Naive thymus-derived CD4-positive, alpha-beta T cell (primary cell): ENCODE measurements around the gene ADCY4. TPM values are rescaled to one million over a fixed set of nuclear protein-coding genes. Genes with fewer than 3 reads are reported as not detected.

ENCODE experiments used
- ATAC-seq: fragments of 150-1000 bp; cut with Tn5 transposase; 2 replicates; pipeline ENCODE4 v1.10.0; 2021; ENCODE audit warnings: mild to moderate bottlenecking, moderate library complexity
- CTCF ChIA-PET: fragments of 350-600 bp; sonication (Branson Sonifier 250); formaldehyde crosslinking; loops from one replicate; lab custom pipeline; 2021; ENCODE audit warnings: antibody characterized with exemption; lab: Charles Lee
- POLR2A ChIA-PET: fragments of 350-600 bp; sonication (Branson Sonifier 250); formaldehyde crosslinking; loops from one replicate; lab custom pipeline; 2021; ENCODE audit warnings: antibody characterized with exemption, inconsistent platforms; lab: Charles Lee
- DNase-seq, 9 donors: peaks; one replicate each; pipeline versions ENCODE4 v3.0.0 to v3.0.0-alpha.2; 2020 to 2022; ENCODE audit warnings: mixed read lengths in 1 of 9
- H3K27ac ChIP-seq: one replicate; pipeline ENCODE4 v1.7.0; 2013; ENCODE audit warnings: mild to moderate bottlenecking, low read depth, low read length, moderate library complexity
- H3K27me3 ChIP-seq, 2 donors: one replicate each; pipeline ENCODE4 v1.7.0; 2013; ENCODE audit warnings: low read length in 2 of 2, mild to moderate bottlenecking in 2 of 2, moderate library complexity in 2 of 2; ENCODE audit not compliant: control insufficient read depth in 2 of 2, insufficient read depth in 2 of 2
- H3K36me3 ChIP-seq, 3 experiments: 1 replicate in 2 of 3; 2 replicates in 1 of 3; pipeline ENCODE4 v1.7.0; 2013; ENCODE audit warnings: low read length in 3 of 3, mild to moderate bottlenecking in 3 of 3, moderate library complexity in 1 of 3; ENCODE audit not compliant: insufficient read depth in 3 of 3, control insufficient read depth in 2 of 3
- H3K4me1 ChIP-seq, 2 donors: one replicate each; pipeline ENCODE4 v1.7.0; 2013; ENCODE audit warnings: low read length in 2 of 2, mild to moderate bottlenecking in 2 of 2, moderate library complexity in 1 of 2; ENCODE audit not compliant: control insufficient read depth in 2 of 2, insufficient read depth in 2 of 2
- H3K4me3 ChIP-seq: 2 replicates; pipeline ENCODE4 v1.7.0; 2013; ENCODE audit warnings: mild to moderate bottlenecking, low read length
- H3K9me3 ChIP-seq, 3 experiments: 1 replicate in 2 of 3; 2 replicates in 1 of 3; pipeline ENCODE4 v1.7.0; 2013; ENCODE audit warnings: low read length in 3 of 3; ENCODE audit not compliant: control insufficient read depth in 2 of 3
- H3K27ac Mint-ChIP-seq, 9 donors: one replicate each; pipeline ENCODE4 v1.8.0; 2020 to 2022; ENCODE audit warnings: mixed read lengths in 9 of 9, mild to moderate bottlenecking in 8 of 9, moderate library complexity in 5 of 9, inconsistent platforms in 2 of 9
- H3K27me3 Mint-ChIP-seq, 5 donors: one replicate each; pipeline ENCODE4 v1.8.0; 2021 to 2022; ENCODE audit warnings: mixed read lengths in 5 of 5, mild to moderate bottlenecking in 1 of 5
- H3K36me3 Mint-ChIP-seq, 5 donors: one replicate each; pipeline ENCODE4 v1.8.0; 2020 to 2022; ENCODE audit warnings: mixed read lengths in 5 of 5, mild to moderate bottlenecking in 3 of 5, inconsistent platforms in 1 of 5
- H3K4me1 Mint-ChIP-seq, 7 donors: one replicate each; pipeline ENCODE4 v1.8.0; 2020 to 2022; ENCODE audit warnings: mixed read lengths in 7 of 7, mild to moderate bottlenecking in 3 of 7, inconsistent platforms in 1 of 7
- H3K4me3 Mint-ChIP-seq, 10 donors: one replicate each; pipeline ENCODE4 v1.8.0; 2020 to 2022; ENCODE audit warnings: mild to moderate bottlenecking in 10 of 10, mixed read lengths in 10 of 10, moderate library complexity in 6 of 10, inconsistent platforms in 2 of 10
- H3K9me3 Mint-ChIP-seq, 11 donors: one replicate each; pipeline ENCODE4 v1.8.0; 2020 to 2022; ENCODE audit warnings: mixed read lengths in 11 of 11, mild to moderate bottlenecking in 4 of 11, inconsistent platforms in 1 of 11, moderate library complexity in 1 of 11
- intact Hi-C, 2 donors: fragments of 100-400 bp; cut with micrococcal nuclease; formaldehyde crosslinking; loops; one replicate each; pipeline ENCODE4 v1.15.1; 2023
- polyA plus RNA-seq, 2 donors: library from polyadenylated mRNA; unstranded; fragments of 300-500 nt; fragmentation: Illumina TruSeq; gene quantifications; one replicate each; pipeline ENCODE4 v1.2.3, GENCODE V29; 2021
- total RNA-seq, 6 experiments: library from RNA in 5 of 6; stranded (reverse) in 5 of 6; gene quantifications; 1 replicate in 5 of 6; 2 replicates in 1 of 6; pipeline ENCODE4 v1.2.3 and lab custom pipeline; 2021 to 2026

ADCY4 gene
- total and polyA plus RNA-seq, 7 experiments from 2014 or later: 0.25 to 10.2 (median 5.6) TPM; not detected in 1

DNA sequence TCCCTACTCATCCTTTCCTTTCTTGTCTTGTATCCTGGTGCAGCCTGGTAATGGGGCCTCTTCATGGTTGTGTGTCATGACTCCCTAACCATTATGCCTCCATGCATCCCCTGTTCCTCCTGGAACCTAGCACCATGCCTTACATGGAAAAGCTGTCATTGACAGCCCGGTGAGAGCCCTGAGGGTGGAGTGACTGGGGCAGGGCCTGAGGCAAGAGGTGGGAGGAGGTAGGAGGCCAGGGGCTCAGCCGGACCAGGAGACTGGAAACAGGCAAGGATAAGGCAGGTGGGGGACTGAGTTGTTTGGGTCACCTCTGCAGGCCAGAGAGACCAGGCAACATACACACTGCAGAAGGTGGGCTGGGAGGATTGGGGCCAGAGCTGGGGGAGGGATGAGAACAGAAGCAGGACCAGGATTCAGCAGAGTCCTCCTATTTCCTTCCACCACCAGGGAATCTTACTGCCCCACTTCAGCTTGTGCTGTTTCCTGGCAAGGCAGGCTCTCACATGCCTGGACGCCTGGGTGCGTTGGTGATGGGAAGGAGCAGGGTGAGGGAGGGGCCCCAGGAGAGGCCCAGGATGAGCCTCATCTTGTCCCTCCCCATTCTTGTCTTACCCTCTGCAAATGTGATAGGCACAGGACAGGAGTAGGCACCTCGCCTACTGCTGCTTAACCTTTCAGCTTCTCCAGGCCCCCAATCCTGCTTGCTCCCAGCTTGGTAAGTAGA is 25.2 kb downstream of the ADCY4 start, which contains the start of gene LTB4R2:
TSS of gene LTB4R2 (plus strand) at position 603 of the 727 bp plus-strand sequence. CDS start 525 bp downstream, outside the sequence.
- Mint-ChIP-seq H3K9me3 (peaks cover 0 to 2% (median 0%) of the 10 kb centered on the region in 11 donors), H3K4me3 (peak within 1 kb of the TSS; percentile 77 to 91 (median 84)), H3K27ac (peak within 1 kb of the TSS; percentile 86 to 95 (median 89)), H3K27me3 (no peaks in the 10 kb centered on the region), H3K36me3 (peaks cover 6 to 40% (median 18%) of the 10 kb centered on the region in 5 donors), H3K4me1 (peaks cover 49 to 68% (median 63%) of the 10 kb centered on the region in 7 donors)
- no peak for DNase-seq
- H3K36me3 ChIP-seq: peaks cover 14 to 32% (median 16%) of the 10 kb centered on the region in 3 experiments
- H3K4me1 ChIP-seq: peaks cover 53 to 58% of the 10 kb centered on the region in 2 donors
- ChIA-PET POLR2A (interaction anchor here (0.7 to 8.8 kb wide), 17 partner anchors 10 to 1711 kb away, joined by 3 to 79 read pairs (median 7); partner anchors contain the start of genes ADCY4, CBLN3, CHMP4A and DHRS1), CTCF (interaction anchor here (1.0 to 5.8 kb wide), 8 partner anchors 11 to 121 kb away, joined by 3 to 47 read pairs (median 6); partner anchors contain the start of genes DHRS1, KHNYN, NOP9 and TINF2)
- H3K27me3 ChIP-seq: no peaks in the 10 kb centered on the region
- intact Hi-C loops: loop anchor here (1.0 to 5.0 kb wide), 3 partner anchors 37 to 93 kb away; partner anchors contain the start of genes RABGGTA (in 2 of the 2) and MDP1 (in 1 of the 2)
- no peaks in the 10 kb centered on the region for H3K9me3 ChIP-seq
- no peak for ATAC-seq
- peak within 1 kb of the TSS; percentile 50 for H3K4me3 ChIP-seq
- peak within 1 kb of the TSS; percentile 76 for H3K27ac ChIP-seq

DNA sequence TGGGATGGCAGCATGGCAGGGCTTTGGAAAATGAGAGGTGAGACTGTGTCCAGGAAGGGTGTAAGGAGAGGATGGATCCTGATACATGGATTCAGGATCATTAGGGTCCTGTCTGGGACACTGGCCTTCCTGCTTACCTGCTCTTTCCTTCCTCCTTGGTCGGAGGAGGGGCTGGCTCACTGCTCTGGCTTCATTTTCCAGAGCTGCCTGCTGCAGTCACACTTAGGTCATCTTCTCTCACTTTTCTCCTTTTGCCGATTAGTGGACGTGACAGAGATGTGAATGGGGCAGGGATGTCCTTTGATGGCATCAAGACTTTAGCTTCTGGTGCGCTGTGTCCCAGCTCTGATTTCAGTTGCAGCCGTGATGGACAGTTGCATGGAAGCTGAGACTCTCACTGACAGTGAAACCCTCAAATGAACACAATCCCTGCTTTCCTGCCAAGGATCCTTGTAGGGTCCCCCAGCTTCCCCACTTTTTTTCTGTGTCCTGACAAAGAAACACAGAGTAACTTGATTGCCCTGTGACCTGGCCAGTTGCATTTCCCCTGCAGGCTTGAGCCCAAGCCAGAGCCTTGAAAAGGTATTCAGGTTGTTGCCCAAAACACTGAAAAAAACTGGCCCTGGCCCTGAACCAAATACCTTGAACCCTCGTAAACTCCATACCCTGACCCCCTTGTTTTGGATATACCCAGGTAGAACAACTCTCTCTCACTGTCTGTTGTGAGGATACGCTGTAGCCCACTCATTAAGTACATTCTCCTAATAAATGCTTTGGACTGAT is 26.3 kb downstream of the ADCY4 start:
- Histone ChIP-seq H3K27ac (no peak overlapping the region), H3K4me1 (peaks cover 41 to 46% of the 10 kb centered on the region in 2 donors), H3K27me3 (no peaks in the 10 kb centered on the region), H3K4me3 (no peak overlapping the region), H3K36me3 (peaks cover 15 to 43% (median 26%) of the 10 kb centered on the region in 3 experiments), H3K9me3 (no peaks in the 10 kb centered on the region)
- DNase-seq (no peak), ATAC-seq (no peak)
- peak overlapping the region; percentile 15 to 90 (median 79) for H3K27ac Mint-ChIP-seq
- intact Hi-C loops: loop anchor here (1.0 kb wide), 6 partner anchors 9 to 147 kb away; partner anchors contain the start of genes CHMP4A (in 1 of the 2), DHRS1 (in 1 of the 2), IRF9 (in 1 of the 2) and NOP9 (in 1 of the 2)
- peaks cover 37 to 56% (median 51%) of the 10 kb centered on the region in 7 donors for H3K4me1 Mint-ChIP-seq
- H3K36me3 Mint-ChIP-seq: peaks cover 6 to 35% (median 19%) of the 10 kb centered on the region in 5 donors
- H3K4me3 Mint-ChIP-seq: peak overlapping the region in 7 of 10 donors; percentile 3 to 73 (median 49)
- ChIA-PET CTCF (interaction anchor here (0.7 to 5.8 kb wide), 21 partner anchors 10 to 229 kb away, joined by 3 to 47 read pairs (median 5); partner anchors contain the start of genes CHMP4A, DHRS1, NOP9 and SDR39U1), POLR2A (interaction anchor here (0.5 to 8.8 kb wide), 11 partner anchors 8 to 301 kb away, joined by 3 to 79 read pairs (median 5); partner anchors contain the start of genes CBLN3, DHRS1, KHNYN and MDP1)
- no peaks in the 10 kb centered on the region for H3K27me3 Mint-ChIP-seq
- H3K9me3 Mint-ChIP-seq: peaks cover 0 to 2% (median 0%) of the 10 kb centered on the region in 11 donors

DNA sequence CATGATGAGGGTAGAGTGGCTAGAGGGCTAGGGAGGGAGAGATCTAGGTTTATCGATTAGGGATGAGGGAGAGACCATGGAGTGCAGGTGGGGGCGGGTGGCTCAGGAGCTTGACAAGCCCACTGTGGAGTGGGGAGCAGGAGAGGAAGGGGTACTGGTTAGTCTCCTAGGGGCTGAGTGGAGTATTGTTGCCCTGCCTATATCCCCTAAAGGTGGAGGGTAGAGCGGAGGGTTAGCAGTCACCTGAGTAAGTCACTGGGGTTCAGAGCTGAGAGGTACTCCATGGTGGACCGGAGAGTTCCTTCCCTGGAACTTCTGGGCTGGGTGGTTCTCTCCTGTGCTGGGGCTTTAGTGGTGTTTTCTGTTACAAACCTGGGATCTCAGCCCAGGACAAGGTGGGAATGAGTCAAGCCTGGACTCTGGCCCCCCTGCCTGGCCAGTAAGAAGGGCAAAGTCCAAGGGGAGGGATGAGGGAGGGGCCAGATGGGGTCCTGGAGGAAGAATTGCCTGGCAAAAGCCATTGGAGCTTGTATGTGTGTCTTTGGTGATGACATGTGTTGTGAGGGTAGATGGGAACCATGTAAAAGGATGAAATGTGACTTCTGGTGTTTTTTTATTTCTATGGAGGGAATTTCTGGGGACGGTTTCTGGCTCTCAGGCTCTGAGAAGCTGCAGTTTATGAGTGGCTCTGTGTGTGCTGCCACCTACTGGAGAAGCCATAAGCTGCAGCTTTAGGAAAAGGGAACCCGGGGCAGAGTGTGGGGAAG is 27.1 kb downstream of the ADCY4 start, which contains the start of gene CIDEB:
TSS of gene CIDEB (minus strand) at position 403 of the 767 bp plus-strand sequence. CDS start at position 284, 119 bp downstream.
- H3K9me3 ChIP-seq: no peaks in the 10 kb centered on the region
- no peak within 1 kb of the TSS for H3K4me3 ChIP-seq
- no peaks in the 10 kb centered on the region for H3K27me3 Mint-ChIP-seq
- no peaks in the 10 kb centered on the region for H3K27me3 ChIP-seq
- peaks cover 34 to 39% of the 10 kb centered on the region in 2 donors for H3K4me1 ChIP-seq
- ChIA-PET POLR2A (interaction anchor here (0.5 to 8.8 kb wide), 13 partner anchors 8 to 300 kb away, joined by 3 to 79 read pairs (median 4); partner anchors contain the start of genes CBLN3, DHRS1, KHNYN and MDP1), CTCF (interaction anchor here (0.6 to 5.8 kb wide), 28 partner anchors 9 to 1710 kb away, joined by 3 to 47 read pairs (median 5); partner anchors contain the start of genes ABHD4, CHMP4A, DHRS1 and NOP9)
- peaks cover 0 to 2% (median 0%) of the 10 kb centered on the region in 11 donors for H3K9me3 Mint-ChIP-seq
- ATAC-seq (peak; percentile 53), DNase-seq (peak in 8 of 9 donors; percentile 25 to 61 (median 54))
- peaks cover 17 to 51% (median 30%) of the 10 kb centered on the region in 3 experiments for H3K36me3 ChIP-seq
- peak within 1 kb of the TSS in 8 of 10 donors; percentile 3 to 73 (median 44) for H3K4me3 Mint-ChIP-seq
- intact Hi-C loops: loop anchor here (1.0 kb wide), 6 partner anchors 8 to 146 kb away; partner anchors contain the start of genes CHMP4A (in 1 of the 2), DHRS1 (in 1 of the 2), IRF9 (in 1 of the 2) and NOP9 (in 1 of the 2)
- H3K27ac ChIP-seq: no peak within 1 kb of the TSS
- H3K4me1 Mint-ChIP-seq: peaks cover 29 to 48% (median 43%) of the 10 kb centered on the region in 7 donors
- peaks cover 6 to 39% (median 19%) of the 10 kb centered on the region in 5 donors for H3K36me3 Mint-ChIP-seq
- peak within 1 kb of the TSS; percentile 15 to 90 (median 79) for H3K27ac Mint-ChIP-seq

DNA sequence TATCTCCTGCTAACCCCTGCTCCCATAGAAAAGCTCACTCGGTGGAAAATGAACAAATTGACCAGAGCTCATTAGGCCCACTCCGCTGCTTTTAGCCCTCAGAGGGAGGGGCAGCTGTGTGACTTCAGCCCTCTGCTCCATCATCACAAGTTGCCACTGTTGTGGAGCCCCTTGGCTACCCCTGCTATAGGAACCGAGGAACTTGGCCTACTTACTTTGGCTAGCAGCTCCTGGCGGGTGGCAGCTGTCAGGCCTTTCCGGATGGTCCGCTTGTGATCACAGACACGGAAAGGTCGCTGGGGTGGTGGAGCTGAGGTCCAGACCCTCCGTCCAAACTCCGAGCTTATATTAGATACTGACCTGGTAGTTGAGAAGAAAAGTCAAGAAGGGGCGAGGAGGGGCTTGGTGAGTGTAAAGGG is 27.7 kb downstream of the ADCY4 start:
- Mint-ChIP-seq H3K27me3 (no peaks in the 10 kb centered on the region), H3K27ac (peak overlapping the region in 4 of 9 donors; percentile 2 to 56 (median 46)), H3K4me3 (peak overlapping the region in 1 of 10 donors; percentile 25), H3K4me1 (peaks cover 23 to 44% (median 40%) of the 10 kb centered on the region in 7 donors), H3K9me3 (peaks cover 0 to 2% (median 0%) of the 10 kb centered on the region in 11 donors), H3K36me3 (peaks cover 6 to 45% (median 19%) of the 10 kb centered on the region in 5 donors)
- H3K9me3 ChIP-seq: no peaks in the 10 kb centered on the region
- no peak overlapping the region for H3K4me3 ChIP-seq
- H3K27me3 ChIP-seq: no peaks in the 10 kb centered on the region
- peaks cover 28 to 33% of the 10 kb centered on the region in 2 donors for H3K4me1 ChIP-seq
- H3K27ac ChIP-seq: no peak overlapping the region
- POLR2A ChIA-PET: interaction anchor here (0.9 to 8.8 kb wide), 5 partner anchors 36 to 193 kb away, joined by 3 to 54 read pairs (median 3); partner anchors contain the start of genes CBLN3, DCAF11, KHNYN and NRL
- DNase-seq (no peak), ATAC-seq (no peak)
- intact Hi-C loops: no loop called here
- CTCF ChIA-PET: interaction anchor here (0.6 to 5.8 kb wide), 19 partner anchors 9 to 1709 kb away, joined by 3 to 47 read pairs (median 5); partner anchors contain the start of genes ABHD4, DHRS1, NOP9 and SDR39U1
- peaks cover 21 to 57% (median 36%) of the 10 kb centered on the region in 3 experiments for H3K36me3 ChIP-seq

DNA sequence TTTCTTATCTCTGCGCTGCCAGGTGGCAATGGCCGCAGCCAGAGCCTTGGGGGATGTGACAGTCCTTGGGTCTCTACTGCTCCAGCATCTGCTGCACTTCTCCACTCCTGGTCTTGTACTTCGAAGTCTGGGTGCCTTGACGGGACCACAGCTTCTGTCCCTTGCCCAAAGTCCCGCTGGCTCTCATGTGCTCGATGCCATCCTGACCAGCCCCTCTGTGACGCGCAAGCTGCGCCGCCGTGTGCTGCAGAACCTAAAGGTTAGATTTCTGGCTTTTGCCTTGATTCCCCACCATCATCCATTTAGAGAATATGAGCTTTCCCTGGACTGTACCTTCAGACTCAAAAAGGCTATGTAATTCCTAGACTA is 30.9 kb downstream of the ADCY4 start:
- H3K4me3 ChIP-seq: no peak overlapping the region
- no peak for ATAC-seq
- no peaks in the 10 kb centered on the region for H3K27me3 Mint-ChIP-seq
- H3K27ac Mint-ChIP-seq: peak overlapping the region in 1 of 9 donors; percentile 8
- H3K4me3 Mint-ChIP-seq: no peak overlapping the region
- no peaks in the 10 kb centered on the region for H3K27me3 ChIP-seq
- ChIA-PET CTCF (interaction anchor here (1.0 to 1.1 kb wide), 2 partner anchors 10 to 351 kb away, joined by 3 to 5 read pairs; partner anchors contain the start of gene DHRS4), POLR2A (interaction anchor here (0.6 to 8.7 kb wide), 2 partner anchors 62 to 93 kb away, joined by 3 to 125 read pairs; partner anchors contain the start of gene TINF2)
- intact Hi-C loops: no loop called here
- peaks cover 0 to 5% (median 0%) of the 10 kb centered on the region in 11 donors for H3K9me3 Mint-ChIP-seq
- no peak for DNase-seq
- peaks cover 18 to 49% (median 44%) of the 10 kb centered on the region in 7 donors for H3K4me1 Mint-ChIP-seq
- peaks cover 26% of the 10 kb centered on the region in 2 donors for H3K4me1 ChIP-seq
- no peak overlapping the region for H3K27ac ChIP-seq
- peaks cover 30 to 72% (median 41%) of the 10 kb centered on the region in 3 experiments for H3K36me3 ChIP-seq
- no peaks in the 10 kb centered on the region for H3K9me3 ChIP-seq
- peaks cover 6 to 53% (median 19%) of the 10 kb centered on the region in 5 donors for H3K36me3 Mint-ChIP-seq
